Liver (tissue), 3 donors: ENCODE results near the gene GGNBP2.

Experiments
- EGR1 ChIP-seq, 2 donors: IDR thresholded peaks; 2 replicates each; pipeline ENCODE4 v1.6.1; 2016 to 2018; ENCODE audit warnings: antibody characterized with exemption in 2 of 2, low read depth in 2 of 2
- GABPA ChIP-seq, 2 donors: IDR thresholded peaks in 1 of 2; conservative IDR thresholded peaks in 1 of 2; 2 replicates each; pipeline ENCODE4 v1.6.1; 2016; ENCODE audit warnings: antibody characterized with exemption in 2 of 2, mild to moderate bottlenecking in 1 of 2, moderate library complexity in 1 of 2
- MAX ChIP-seq: IDR thresholded peaks from 2 replicates; pipeline ENCODE4 v1.6.1; 2016; ENCODE audit warnings: antibody characterized with exemption
- SP1 ChIP-seq: IDR thresholded peaks from 2 replicates; pipeline ENCODE4 v1.6.1; 2018; ENCODE audit warnings: antibody characterized with exemption, mild to moderate bottlenecking
- TAF1 ChIP-seq: conservative IDR thresholded peaks from 2 replicates; pipeline ENCODE4 v1.6.1; 2016; ENCODE audit warnings: antibody characterized with exemption, mild to moderate bottlenecking
- YY1 ChIP-seq: IDR thresholded peaks from 2 replicates; pipeline ENCODE4 v1.6.1; 2016; ENCODE audit warnings: antibody characterized with exemption, mild to moderate bottlenecking
- TF ChIP-seq, protein P1 (sequence below): fragments of 150-350 bp; IDR thresholded peaks from 2 replicates; pipeline ENCODE4 v1.5.1; 2017; ENCODE audit warnings: improper control_type of control experiment, low read depth, low read length; ENCODE audit not compliant: missing input control
- TF ChIP-seq, protein P2 (sequence below): IDR thresholded peaks from 2 replicates; pipeline ENCODE4 v1.6.1; 2016; ENCODE audit warnings: antibody characterized with exemption
- TF ChIP-seq, protein P3 (sequence below): IDR thresholded peaks from 2 replicates; pipeline ENCODE4 v1.6.1; 2016; ENCODE audit warnings: antibody characterized with exemption, mild to moderate bottlenecking
- donor health status: healthy.
- donor health status: healthy.

DNA sequence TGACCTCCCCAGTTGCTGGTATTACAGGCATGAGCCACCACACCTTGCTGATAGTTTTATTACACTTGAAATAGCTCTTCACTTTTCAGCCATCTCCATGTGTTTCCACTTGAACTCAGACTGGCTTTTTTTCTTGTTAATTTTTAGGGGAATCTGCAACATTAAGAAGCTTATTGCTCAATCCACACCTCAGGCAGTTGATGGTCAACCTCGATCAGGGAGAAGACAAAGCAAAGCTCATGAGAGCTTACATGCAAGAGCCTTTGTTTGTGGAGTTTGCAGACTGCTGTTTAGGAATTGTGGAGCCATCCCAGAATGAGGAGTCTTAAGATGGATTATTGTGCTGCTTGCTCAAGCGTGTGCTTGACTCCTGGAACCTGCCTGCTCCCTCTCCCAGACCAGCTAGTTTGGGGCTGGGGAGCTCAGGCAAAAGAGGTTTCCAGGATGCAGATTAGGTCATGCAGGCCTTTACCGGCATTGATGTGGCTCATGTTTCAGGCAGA is 49.6 kb upstream of the GGNBP2 start:
- TF ChIP-seq, protein P1, sequence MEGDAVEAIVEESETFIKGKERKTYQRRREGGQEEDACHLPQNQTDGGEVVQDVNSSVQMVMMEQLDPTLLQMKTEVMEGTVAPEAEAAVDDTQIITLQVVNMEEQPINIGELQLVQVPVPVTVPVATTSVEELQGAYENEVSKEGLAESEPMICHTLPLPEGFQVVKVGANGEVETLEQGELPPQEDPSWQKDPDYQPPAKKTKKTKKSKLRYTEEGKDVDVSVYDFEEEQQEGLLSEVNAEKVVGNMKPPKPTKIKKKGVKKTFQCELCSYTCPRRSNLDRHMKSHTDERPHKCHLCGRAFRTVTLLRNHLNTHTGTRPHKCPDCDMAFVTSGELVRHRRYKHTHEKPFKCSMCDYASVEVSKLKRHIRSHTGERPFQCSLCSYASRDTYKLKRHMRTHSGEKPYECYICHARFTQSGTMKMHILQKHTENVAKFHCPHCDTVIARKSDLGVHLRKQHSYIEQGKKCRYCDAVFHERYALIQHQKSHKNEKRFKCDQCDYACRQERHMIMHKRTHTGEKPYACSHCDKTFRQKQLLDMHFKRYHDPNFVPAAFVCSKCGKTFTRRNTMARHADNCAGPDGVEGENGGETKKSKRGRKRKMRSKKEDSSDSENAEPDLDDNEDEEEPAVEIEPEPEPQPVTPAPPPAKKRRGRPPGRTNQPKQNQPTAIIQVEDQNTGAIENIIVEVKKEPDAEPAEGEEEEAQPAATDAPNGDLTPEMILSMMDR: no peak
- TF ChIP-seq TAF1 (no peak), GABPA (IDR thresholded peaks at IDR 0.05 in 1 of 2, conservative IDR thresholded peaks at IDR 0.05 in 1 of 2) (no peak), YY1 (no peak), SP1 (no peak), EGR1 (IDR thresholded peaks at IDR 0.05; ENCODE audit: low read depth in 2 of 2) (no peak), MAX (no peak)
- TF ChIP-seq, protein P2, sequence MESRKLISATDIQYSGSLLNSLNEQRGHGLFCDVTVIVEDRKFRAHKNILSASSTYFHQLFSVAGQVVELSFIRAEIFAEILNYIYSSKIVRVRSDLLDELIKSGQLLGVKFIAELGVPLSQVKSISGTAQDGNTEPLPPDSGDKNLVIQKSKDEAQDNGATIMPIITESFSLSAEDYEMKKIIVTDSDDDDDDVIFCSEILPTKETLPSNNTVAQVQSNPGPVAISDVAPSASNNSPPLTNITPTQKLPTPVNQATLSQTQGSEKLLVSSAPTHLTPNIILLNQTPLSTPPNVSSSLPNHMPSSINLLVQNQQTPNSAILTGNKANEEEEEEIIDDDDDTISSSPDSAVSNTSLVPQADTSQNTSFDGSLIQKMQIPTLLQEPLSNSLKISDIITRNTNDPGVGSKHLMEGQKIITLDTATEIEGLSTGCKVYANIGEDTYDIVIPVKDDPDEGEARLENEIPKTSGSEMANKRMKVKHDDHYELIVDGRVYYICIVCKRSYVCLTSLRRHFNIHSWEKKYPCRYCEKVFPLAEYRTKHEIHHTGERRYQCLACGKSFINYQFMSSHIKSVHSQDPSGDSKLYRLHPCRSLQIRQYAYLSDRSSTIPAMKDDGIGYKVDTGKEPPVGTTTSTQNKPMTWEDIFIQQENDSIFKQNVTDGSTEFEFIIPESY: no peak
- TF ChIP-seq, protein P3, sequence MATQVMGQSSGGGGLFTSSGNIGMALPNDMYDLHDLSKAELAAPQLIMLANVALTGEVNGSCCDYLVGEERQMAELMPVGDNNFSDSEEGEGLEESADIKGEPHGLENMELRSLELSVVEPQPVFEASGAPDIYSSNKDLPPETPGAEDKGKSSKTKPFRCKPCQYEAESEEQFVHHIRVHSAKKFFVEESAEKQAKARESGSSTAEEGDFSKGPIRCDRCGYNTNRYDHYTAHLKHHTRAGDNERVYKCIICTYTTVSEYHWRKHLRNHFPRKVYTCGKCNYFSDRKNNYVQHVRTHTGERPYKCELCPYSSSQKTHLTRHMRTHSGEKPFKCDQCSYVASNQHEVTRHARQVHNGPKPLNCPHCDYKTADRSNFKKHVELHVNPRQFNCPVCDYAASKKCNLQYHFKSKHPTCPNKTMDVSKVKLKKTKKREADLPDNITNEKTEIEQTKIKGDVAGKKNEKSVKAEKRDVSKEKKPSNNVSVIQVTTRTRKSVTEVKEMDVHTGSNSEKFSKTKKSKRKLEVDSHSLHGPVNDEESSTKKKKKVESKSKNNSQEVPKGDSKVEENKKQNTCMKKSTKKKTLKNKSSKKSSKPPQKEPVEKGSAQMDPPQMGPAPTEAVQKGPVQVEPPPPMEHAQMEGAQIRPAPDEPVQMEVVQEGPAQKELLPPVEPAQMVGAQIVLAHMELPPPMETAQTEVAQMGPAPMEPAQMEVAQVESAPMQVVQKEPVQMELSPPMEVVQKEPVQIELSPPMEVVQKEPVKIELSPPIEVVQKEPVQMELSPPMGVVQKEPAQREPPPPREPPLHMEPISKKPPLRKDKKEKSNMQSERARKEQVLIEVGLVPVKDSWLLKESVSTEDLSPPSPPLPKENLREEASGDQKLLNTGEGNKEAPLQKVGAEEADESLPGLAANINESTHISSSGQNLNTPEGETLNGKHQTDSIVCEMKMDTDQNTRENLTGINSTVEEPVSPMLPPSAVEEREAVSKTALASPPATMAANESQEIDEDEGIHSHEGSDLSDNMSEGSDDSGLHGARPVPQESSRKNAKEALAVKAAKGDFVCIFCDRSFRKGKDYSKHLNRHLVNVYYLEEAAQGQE: no peak
